Activated CD4-positive, alpha-beta memory T cell treated with anti-CD3 and anti-CD28 coated beads for 36 hours (primary cell): Measurements from ENCODE around the gene NCAPH2. TPM values are rescaled to one million over a fixed set of nuclear protein-coding genes. Genes with fewer than 3 reads are reported as not detected.

Source experiments
- CTCF ChIA-PET: fragments of 350-600 bp; sonication (Branson Sonifier 250); formaldehyde crosslinking; loops from one replicate; lab custom pipeline; 2021; ENCODE audit warnings: antibody characterized with exemption, inconsistent platforms; lab: Charles Lee
- POLR2A ChIA-PET: fragments of 350-600 bp; sonication (Branson Sonifier 250); formaldehyde crosslinking; loops from one replicate; lab custom pipeline; 2021; ENCODE audit warnings: antibody characterized with exemption; lab: Charles Lee
- DNase-seq: peaks from one replicate; pipeline ENCODE4 v3.0.0-alpha.2; 2020
- H3K27ac Mint-ChIP-seq: one replicate; pipeline ENCODE4 v1.8.0; 2021; ENCODE audit warnings: mixed read lengths
- H3K27me3 Mint-ChIP-seq: one replicate; pipeline ENCODE4 v1.8.0; 2021; ENCODE audit warnings: mixed read lengths
- H3K36me3 Mint-ChIP-seq: one replicate; pipeline ENCODE4 v1.8.0; 2021; ENCODE audit warnings: mixed read lengths
- H3K4me1 Mint-ChIP-seq: one replicate; pipeline ENCODE4 v1.8.0; 2021; ENCODE audit warnings: low read depth, mixed read lengths
- H3K4me3 Mint-ChIP-seq: one replicate; pipeline ENCODE4 v1.8.0; 2021; ENCODE audit warnings: mild to moderate bottlenecking, mixed read lengths
- H3K9me3 Mint-ChIP-seq: one replicate; pipeline ENCODE4 v1.8.0; 2021; ENCODE audit warnings: mixed read lengths
- intact Hi-C: fragments of 100-400 bp; cut with micrococcal nuclease; formaldehyde crosslinking; loops from one replicate; pipeline ENCODE4 v1.15.1; 2023
- total RNA-seq, 2 experiments: library from RNA; stranded (reverse); gene quantifications; one replicate each; pipeline ENCODE4 v1.2.3, GENCODE V29; 2021

The NCAPH2 gene
- total RNA-seq: 100 to 1,000 TPM; 134 to 138 TPM

GRCh38 chr22:50507991-50508884 lies at the start of gene NCAPH2:
NCAPH2 (plus strand) TSS chr22:50508224; CDS start chr22:50508338, 114 bp downstream.
- H3K27me3 Mint-ChIP-seq: no peaks in the 10 kb centered on the region
- POLR2A ChIA-PET: interaction anchor here (0.6 to 5.8 kb wide), 20 partner anchors 9 to 264 kb away, joined by 3 to 101 read pairs (median 4); partner anchors contain the start of genes ARSA, HDAC10 and SCO2
- intact Hi-C loops: loop anchor here (1.0 to 2.0 kb wide), 7 partner anchors 17 to 263 kb away; partner anchors contain the start of genes CHKB, SBF1, SCO2 and SYCE3
- no peaks in the 10 kb centered on the region for H3K9me3 Mint-ChIP-seq
- H3K36me3 Mint-ChIP-seq: peaks cover 21% of the 10 kb centered on the region
- peaks cover 20% of the 10 kb centered on the region for H3K4me1 Mint-ChIP-seq
- DNase-seq: peak; percentile 99
- CTCF ChIA-PET: interaction anchor here (0.5 to 4.4 kb wide), 13 partner anchors 10 to 267 kb away, joined by 3 to 94 read pairs (median 4); partner anchors contain the start of genes SCO2, SYCE3 and TYMP
- H3K4me3 Mint-ChIP-seq: peak within 1 kb of the TSS; percentile 97
- peak within 1 kb of the TSS; percentile 97 for H3K27ac Mint-ChIP-seq

- DNase-seq: no peak
- Mint-ChIP-seq H3K9me3 (no peaks in the 10 kb centered on the region), H3K27ac (no peak overlapping the region), H3K27me3 (no peaks in the 10 kb centered on the region), H3K36me3 (peaks cover 23% of the 10 kb centered on the region), H3K4me3 (no peak overlapping the region), H3K4me1 (peaks cover 2% of the 10 kb centered on the region)
- intact Hi-C loops: loop anchor here (5.0 kb wide), 1 partner anchor 38 kb away; no protein-coding TSS in a partner anchor
- CTCF ChIA-PET: interaction anchor here (1.4 kb wide), 1 partner anchor 39 kb away, joined by 3 read pairs; no protein-coding TSS in a partner anchor
- POLR2A ChIA-PET: interaction anchor here (0.9 kb wide), 1 partner anchor 11 kb away, joined by 3 read pairs; no protein-coding TSS in a partner anchor
Observed at GRCh38 chr22:50459016-50459415, 49.0 kb upstream of the NCAPH2 start.

- intact Hi-C loops: loop anchor here (5.0 kb wide), 1 partner anchor 38 kb away; no protein-coding TSS in a partner anchor
- Mint-ChIP-seq H3K36me3 (peaks cover 19% of the 10 kb centered on the region), H3K27ac (no peak overlapping the region), H3K4me3 (no peak overlapping the region), H3K4me1 (no peaks in the 10 kb centered on the region), H3K9me3 (no peaks in the 10 kb centered on the region), H3K27me3 (no peaks in the 10 kb centered on the region)
- ChIA-PET POLR2A (interaction anchor here (0.9 kb wide), 1 partner anchor 10 kb away, joined by 3 read pairs; no protein-coding TSS in a partner anchor), CTCF (interaction anchor here (1.4 kb wide), 1 partner anchor 39 kb away, joined by 3 read pairs; no protein-coding TSS in a partner anchor)
- DNase-seq: no peak
Observed at GRCh38 chr22:50459496-50460140, 48.4 kb upstream of the NCAPH2 start.

GRCh38 chr22:50460938-50461337 lies 47.1 kb upstream of the NCAPH2 start:
- H3K4me3 Mint-ChIP-seq: no peak overlapping the region
- no peaks in the 10 kb centered on the region for H3K4me1 Mint-ChIP-seq
- ChIA-PET CTCF (interaction anchor here (0.6 to 1.1 kb wide), 2 partner anchors 11 to 104 kb away, joined by 3 to 6 read pairs; no protein-coding TSS in a partner anchor), POLR2A (no interaction called here)
- H3K27me3 Mint-ChIP-seq: no peaks in the 10 kb centered on the region
- peaks cover 21% of the 10 kb centered on the region for H3K36me3 Mint-ChIP-seq
- intact Hi-C loops: no loop called here
- no peak overlapping the region for H3K27ac Mint-ChIP-seq
- no peak for DNase-seq
- H3K9me3 Mint-ChIP-seq: no peaks in the 10 kb centered on the region

- H3K9me3 Mint-ChIP-seq: no peaks in the 10 kb centered on the region
- H3K27me3 Mint-ChIP-seq: no peaks in the 10 kb centered on the region
- no peaks in the 10 kb centered on the region for H3K4me1 Mint-ChIP-seq
- no peak overlapping the region for H3K4me3 Mint-ChIP-seq
- no peak overlapping the region for H3K27ac Mint-ChIP-seq
- ChIA-PET POLR2A (no interaction called here), CTCF (no interaction called here)
- intact Hi-C loops: no loop called here
- H3K36me3 Mint-ChIP-seq: peaks cover 23% of the 10 kb centered on the region
- DNase-seq: no peak
Observed at GRCh38 chr22:50461536-50461935, 46.5 kb upstream of the NCAPH2 start.

- Mint-ChIP-seq H3K36me3 (peaks cover 24% of the 10 kb centered on the region), H3K27ac (no peak overlapping the region), H3K9me3 (no peaks in the 10 kb centered on the region), H3K27me3 (no peaks in the 10 kb centered on the region), H3K4me3 (no peak overlapping the region), H3K4me1 (no peaks in the 10 kb centered on the region)
- intact Hi-C loops: no loop called here
- ChIA-PET POLR2A (no interaction called here), CTCF (no interaction called here)
- DNase-seq: no peak
Observed at GRCh38 chr22:50461979-50462540, 46.0 kb upstream of the NCAPH2 start.

- Mint-ChIP-seq H3K9me3 (no peaks in the 10 kb centered on the region), H3K27ac (peak overlapping the region; percentile 50), H3K36me3 (peaks cover 27% of the 10 kb centered on the region), H3K4me1 (peaks cover under 1% of the 10 kb centered on the region), H3K4me3 (no peak overlapping the region), H3K27me3 (no peaks in the 10 kb centered on the region)
- ChIA-PET CTCF (interaction anchor here (1.6 kb wide), 1 partner anchor 35 kb away, joined by 3 read pairs; no protein-coding TSS in a partner anchor), POLR2A (no interaction called here)
- DNase-seq: no peak
- intact Hi-C loops: no loop called here
Observed at GRCh38 chr22:50463188-50463900, 44.7 kb upstream of the NCAPH2 start.

- Mint-ChIP-seq H3K36me3 (peaks cover 27% of the 10 kb centered on the region), H3K27ac (no peak overlapping the region), H3K9me3 (no peaks in the 10 kb centered on the region), H3K4me3 (no peak overlapping the region), H3K27me3 (no peaks in the 10 kb centered on the region), H3K4me1 (peaks cover 10% of the 10 kb centered on the region)
- CTCF ChIA-PET: interaction anchor here (1.6 kb wide), 1 partner anchor 34 kb away, joined by 3 read pairs; no protein-coding TSS in a partner anchor
- POLR2A ChIA-PET: interaction anchor here (1.5 kb wide), 1 partner anchor 9 kb away, joined by 3 read pairs; no protein-coding TSS in a partner anchor
- DNase-seq: no peak
- intact Hi-C loops: no loop called here
Observed at GRCh38 chr22:50464451-50464850, 43.6 kb upstream of the NCAPH2 start.

GRCh38 chr22:50465066-50465930 lies 42.7 kb upstream of the NCAPH2 start:
- Mint-ChIP-seq H3K4me3 (no peak overlapping the region), H3K36me3 (peaks cover 25% of the 10 kb centered on the region), H3K27ac (no peak overlapping the region), H3K4me1 (peaks cover 17% of the 10 kb centered on the region), H3K9me3 (no peaks in the 10 kb centered on the region), H3K27me3 (no peaks in the 10 kb centered on the region)
- intact Hi-C loops: no loop called here
- POLR2A ChIA-PET: interaction anchor here (1.5 kb wide), 1 partner anchor 9 kb away, joined by 3 read pairs; no protein-coding TSS in a partner anchor
- CTCF ChIA-PET: interaction anchor here (1.0 kb wide), 1 partner anchor 8 kb away, joined by 3 read pairs; no protein-coding TSS in a partner anchor
- DNase-seq: no peak

- intact Hi-C loops: no loop called here
- H3K4me3 Mint-ChIP-seq: no peak overlapping the region
- no peak for DNase-seq
- no peak overlapping the region for H3K27ac Mint-ChIP-seq
- H3K36me3 Mint-ChIP-seq: peaks cover 19% of the 10 kb centered on the region
- H3K27me3 Mint-ChIP-seq: no peaks in the 10 kb centered on the region
- H3K9me3 Mint-ChIP-seq: no peaks in the 10 kb centered on the region
- CTCF ChIA-PET: no interaction called here
- POLR2A ChIA-PET: interaction anchor here (1.5 kb wide), 1 partner anchor 42 kb away, joined by 3 read pairs; no protein-coding TSS in a partner anchor
- peaks cover 37% of the 10 kb centered on the region for H3K4me1 Mint-ChIP-seq
Observed at GRCh38 chr22:50467341-50467740, 40.7 kb upstream of the NCAPH2 start.
